SK-N-SH treated with all-trans-retinoic acid at 6 μM for 48 hours (cell line): ENCODE measurements around the gene CYP4A22.

Experiments used
- ARNTL ChIP-seq: fragments of 450-650 bp; formaldehyde crosslinking; IDR thresholded peaks from 2 replicates; pipeline ENCODE4 v1.5.0; 2020; ENCODE audit warnings: low read depth, mild to moderate bottlenecking, moderate library complexity, borderline replicate concordance
- BACH2 ChIP-seq: fragments of 250-450 bp; sonication (Bioruptor Pico); IDR thresholded peaks from 2 replicates; pipeline ENCODE4 v1.9.0; 2021; ENCODE audit warnings: mild to moderate bottlenecking, borderline replicate concordance
- CREB5 ChIP-seq: fragments of 250-450 bp; sonication (Bioruptor Pico); IDR thresholded peaks from 2 replicates; pipeline ENCODE4 v1.5.1; 2020; ENCODE audit warnings: low read depth, mild to moderate bottlenecking, moderate library complexity
- ESRRG ChIP-seq: fragments of 250-450 bp; sonication (Bioruptor Pico); IDR thresholded peaks from 2 replicates; pipeline ENCODE4 v1.6.1; 2021; ENCODE audit warnings: mild to moderate bottlenecking
- ISL1 ChIP-seq: fragments of 250-450 bp; sonication (Bioruptor Pico); IDR thresholded peaks from 2 replicates; pipeline ENCODE4 v2.1.2; 2022; ENCODE audit warnings: mild to moderate bottlenecking, moderate library complexity
- PATZ1 ChIP-seq: fragments of 250-450 bp; sonication (Bioruptor Pico); IDR thresholded peaks from 2 replicates; pipeline ENCODE4 v1.8.0; 2020; ENCODE audit warnings: mild to moderate bottlenecking, moderate library complexity, borderline replicate concordance
- RARB ChIP-seq: fragments of 250-450 bp; sonication (Bioruptor Pico); IDR thresholded peaks from 2 replicates; pipeline ENCODE4 v1.8.0; 2021; ENCODE audit warnings: mild to moderate bottlenecking, moderate library complexity
- SNAI2 ChIP-seq: fragments of 250-450 bp; sonication (Bioruptor Pico); IDR thresholded peaks from 2 replicates; pipeline ENCODE4 v1.5.0; 2020; ENCODE audit warnings: mild to moderate bottlenecking, moderate library complexity
- TOX ChIP-seq: fragments of 250-450 bp; sonication (Bioruptor Pico); IDR thresholded peaks from 2 replicates; pipeline ENCODE4 v1.8.0; 2021; ENCODE audit warnings: mild to moderate bottlenecking, moderate library complexity, borderline replicate concordance
- ZFP3 ChIP-seq: fragments of 250-450 bp; sonication (Bioruptor Pico); IDR thresholded peaks from 2 replicates; pipeline ENCODE4 v1.5.0; 2020; ENCODE audit warnings: mild to moderate bottlenecking, moderate library complexity
- ZFP30 ChIP-seq: fragments of 450-650 bp; formaldehyde crosslinking; IDR thresholded peaks from 2 replicates; pipeline ENCODE4 v1.5.0; 2022; ENCODE audit warnings: mild to moderate bottlenecking, moderate library complexity
- ZNF565 ChIP-seq: fragments of 450-650 bp; formaldehyde crosslinking; conservative IDR thresholded peaks from 2 replicates; pipeline ENCODE4 v1.5.0; 2020; ENCODE audit warnings: low read depth, mild to moderate bottlenecking, moderate library complexity
- TF ChIP-seq, protein P1 (sequence below): fragments of 250-450 bp; sonication (Bioruptor Pico); IDR thresholded peaks from 2 replicates; pipeline ENCODE4 v1.8.0; 2021; ENCODE audit warnings: low read depth, mild to moderate bottlenecking, moderate library complexity, borderline replicate concordance
- TF ChIP-seq, protein P2 (sequence below): fragments of 250-450 bp; sonication (Bioruptor Pico); IDR thresholded peaks from 2 replicates; pipeline ENCODE4 v1.5.1; 2021; ENCODE audit warnings: mild to moderate bottlenecking, moderate library complexity

GRCh38 chr1:47179988-47180563, 42.8 kb downstream of the CYP4A22 start:
- TF ChIP-seq ISL1 (CRISPR knock-in tag) (no peak), ZFP3 (CRISPR knock-in tag) (no peak), RARB (CRISPR knock-in tag) (no peak), ZNF565 (CRISPR knock-in tag) (no peak), PATZ1 (CRISPR knock-in tag) (no peak), ESRRG (CRISPR knock-in tag) (no peak), ARNTL (CRISPR knock-in tag) (no peak), BACH2 (CRISPR knock-in tag) (no peak), ZFP30 (CRISPR knock-in tag) (no peak), TOX (no peak), SNAI2 (CRISPR knock-in tag) (no peak), CREB5 (CRISPR knock-in tag) (no peak)
- TF ChIP-seq, protein P1, sequence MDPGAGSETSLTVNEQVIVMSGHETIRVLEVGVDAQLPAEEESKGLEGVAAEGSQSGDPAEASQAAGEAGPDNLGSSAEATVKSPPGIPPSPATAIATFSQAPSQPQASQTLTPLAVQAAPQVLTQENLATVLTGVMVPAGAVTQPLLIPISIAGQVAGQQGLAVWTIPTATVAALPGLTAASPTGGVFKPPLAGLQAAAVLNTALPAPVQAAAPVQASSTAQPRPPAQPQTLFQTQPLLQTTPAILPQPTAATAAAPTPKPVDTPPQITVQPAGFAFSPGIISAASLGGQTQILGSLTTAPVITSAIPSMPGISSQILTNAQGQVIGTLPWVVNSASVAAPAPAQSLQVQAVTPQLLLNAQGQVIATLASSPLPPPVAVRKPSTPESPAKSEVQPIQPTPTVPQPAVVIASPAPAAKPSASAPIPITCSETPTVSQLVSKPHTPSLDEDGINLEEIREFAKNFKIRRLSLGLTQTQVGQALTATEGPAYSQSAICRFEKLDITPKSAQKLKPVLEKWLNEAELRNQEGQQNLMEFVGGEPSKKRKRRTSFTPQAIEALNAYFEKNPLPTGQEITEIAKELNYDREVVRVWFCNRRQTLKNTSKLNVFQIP (CRISPR knock-in tag): no peak
- TF ChIP-seq, protein P2, sequence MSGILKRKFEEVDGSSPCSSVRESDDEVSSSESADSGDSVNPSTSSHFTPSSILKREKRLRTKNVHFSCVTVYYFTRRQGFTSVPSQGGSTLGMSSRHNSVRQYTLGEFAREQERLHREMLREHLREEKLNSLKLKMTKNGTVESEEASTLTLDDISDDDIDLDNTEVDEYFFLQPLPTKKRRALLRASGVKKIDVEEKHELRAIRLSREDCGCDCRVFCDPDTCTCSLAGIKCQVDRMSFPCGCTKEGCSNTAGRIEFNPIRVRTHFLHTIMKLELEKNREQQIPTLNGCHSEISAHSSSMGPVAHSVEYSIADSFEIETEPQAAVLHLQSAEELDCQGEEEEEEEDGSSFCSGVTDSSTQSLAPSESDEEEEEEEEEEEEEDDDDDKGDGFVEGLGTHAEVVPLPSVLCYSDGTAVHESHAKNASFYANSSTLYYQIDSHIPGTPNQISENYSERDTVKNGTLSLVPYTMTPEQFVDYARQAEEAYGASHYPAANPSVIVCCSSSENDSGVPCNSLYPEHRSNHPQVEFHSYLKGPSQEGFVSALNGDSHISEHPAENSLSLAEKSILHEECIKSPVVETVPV (CRISPR knock-in tag): no peak
